ENCODE results near the gene ADGRE3. TPM values are rescaled to one million over a fixed set of nuclear protein-coding genes. Genes with fewer than 3 reads are reported as not detected.

Gene ADGRE3
- total and polyA plus RNA-seq, 2 of the 4 experiments (the other 2 are of a cell fraction): not detected

- Histone ChIP-seq H3K14ac (replicated peaks; ENCODE audit: low read depth, low read length) (no peak overlapping the region), H3K18ac (ENCODE audit: low read depth, low read length) (no peak overlapping the region), H2AK5ac (ENCODE audit: low read depth, low read length) (no peak overlapping the region), H3K23ac (ENCODE audit: low read depth, low read length) (no peak overlapping the region), H3K4me1 (ENCODE audit: control insufficient read depth, insufficient read depth, low read length) (no peaks in the 10 kb centered on the region), H4K20me1 (ENCODE audit: insufficient read depth, low read length) (no peaks in the 10 kb centered on the region), H3K9me1 (ENCODE audit: insufficient read depth, low read length) (peaks cover 2% of the 10 kb centered on the region; the same call in 1 of the 2 replicates), H3K4me3 (ENCODE audit: insufficient read depth, low read depth, low read length) (no peak overlapping the region), H3K36me3 (ENCODE audit: control insufficient read depth, insufficient read depth, low read length) (peaks cover 73% of the 10 kb centered on the region), H2BK20ac (ENCODE audit: low read depth, low read length) (no peak overlapping the region), H2BK15ac (ENCODE audit: low read depth, low read length) (no peak overlapping the region), H3K4ac (ENCODE audit: low read depth, low read length) (no peak overlapping the region), H3K9ac (ENCODE audit: low read depth, low read length) (no peak overlapping the region), H2BK120ac (ENCODE audit: low read depth, low read length) (no peak overlapping the region), H3K4me2 (ENCODE audit: low read depth, low read length) (no peak overlapping the region), H3K79me1 (ENCODE audit: low read depth in 1 of 2, low read length in 2 of 2) (no peaks in the 10 kb centered on the region), H4K91ac (ENCODE audit: insufficient read depth, low read depth, low read length) (no peak overlapping the region), H2AK9ac (replicated peaks; ENCODE audit: low read depth, low read length, poor library complexity) (no peak overlapping the region), H2AFZ (replicated peaks; ENCODE audit: low read length, poor library complexity) (no peak overlapping the region), H3K27ac (ENCODE audit: insufficient read depth, low read length) (no peak overlapping the region), H4K5ac (ENCODE audit: low read depth, low read length) (no peak overlapping the region), H2BK5ac (ENCODE audit: low read depth, low read length, poor library complexity, severe bottlenecking) (no peak overlapping the region), H4K8ac (ENCODE audit: low read depth in 2 of 2, low read length in 2 of 2) (no peak overlapping the region), H3K56ac (ENCODE audit: extremely low read depth, insufficient read depth, low read length) (no peak overlapping the region), H3K9me3 (ENCODE audit: control insufficient read depth, insufficient read depth, low read length) (peaks cover 2% of the 10 kb centered on the region; the same call in 1 of the 2 replicates), H3K27me3 (ENCODE audit: control insufficient read depth, insufficient read depth, low read length) (no peaks in the 10 kb centered on the region)
- no peak for DNase-seq
- BruUV-seq (replicated peaks): no TSS peak
- no peak for ATAC-seq (ENCODE audit: low read depth)
- TF ChIP-seq CHD1 (IDR thresholded peaks at IDR 0.05; ENCODE audit: low read depth, low read length) (no peak), ELK1 (IDR thresholded peaks at IDR 0.05; ENCODE audit: borderline replicate concordance, low read depth, low read length) (no peak), BHLHE40 (IDR thresholded peaks at IDR 0.05; ENCODE audit: low read depth, low read length) (no peak), MXI1 (IDR thresholded peaks at IDR 0.05; ENCODE audit: borderline replicate concordance, low read depth, low read length) (no peak), USF2 (IDR thresholded peaks at IDR 0.05; ENCODE audit: low read depth, low read length) (no peak), CEBPB (IDR thresholded peaks at IDR 0.05; ENCODE audit: low read depth, low read length) (no peak), MAZ (IDR thresholded peaks at IDR 0.05; ENCODE audit: borderline replicate concordance, low read depth, low read length) (no peak), FOS (IDR thresholded peaks at IDR 0.05; ENCODE audit: low read depth, low read length) (no peak), MAFK (IDR thresholded peaks at IDR 0.05; ENCODE audit: low read depth, low read length) (no peak), CTCF (conservative IDR thresholded peaks at IDR 0.05; ENCODE audit: low read depth, low read length) (no peak)
- dilution Hi-C loops (cut with HindIII; ENCODE audit: low sequenced_read_pairs, unreplicated experiment) (no loop called here), intact Hi-C loops (cut with micrococcal nuclease) (no loop called here), in situ Hi-C loops (cut with MboI; ENCODE audit: low sequenced_read_pairs) (no loop called here)
- ChIA-PET POLR2A (ENCODE audit: unreplicated experiment) (no interaction called here), CTCF (no interaction called here)
- WGBS, 2 experiments (ENCODE audit: extremely low coverage in 2 of 2, insufficient read length in 1 of 2): 100% methylated on average over 3 of the region's 9 CpGs; no CpG with 5 or more reads in 1 of the 2 experiments
Observed at GRCh38 chr19:14700711-14701375, 26.2 kb upstream of the ADGRE3 start.
